Neutrophil (primary cell): Measurements from ENCODE around the gene KLHL25.

Experiments
- H3K27ac ChIP-seq: fragments of 200-600 bp; sonication (generic); 2 replicates; pipeline ENCODE4 v1.5.1; 2016; ENCODE audit warnings: mild to moderate bottlenecking, moderate library complexity
- H3K27me3 ChIP-seq: fragments of 200-600 bp; sonication (generic); 2 replicates; pipeline ENCODE4 v1.6.0; 2016; ENCODE audit warnings: mild to moderate bottlenecking
- H3K36me3 ChIP-seq: fragments of 200-600 bp; sonication (generic); 2 replicates; pipeline ENCODE4 v1.5.1; 2017
- H3K4me1 ChIP-seq, 2 experiments: fragments of 200-600 bp in 1 of 2; sonication (generic) in 1 of 2; 1 replicate in 1 of 2; 2 replicates in 1 of 2; pipeline versions ENCODE4 v1.5.1 to v1.6.1; 2013 to 2016; ENCODE audit warnings: low read depth in 1 of 2, low read length in 1 of 2, mild to moderate bottlenecking in 1 of 2, moderate library complexity in 1 of 2; ENCODE audit not compliant: control insufficient read depth in 1 of 2, insufficient read depth in 1 of 2
- H3K4me3 ChIP-seq, 2 experiments: fragments of 200-600 bp in 1 of 2; sonication (generic) in 1 of 2; 1 replicate in 1 of 2; 2 replicates in 1 of 2; pipeline ENCODE4 v1.5.1; 2013 to 2016; ENCODE audit warnings: low read depth in 1 of 2, low read length in 1 of 2, mild to moderate bottlenecking in 1 of 2, moderate library complexity in 1 of 2
- H3K9me3 ChIP-seq: fragments of 200-600 bp; sonication (generic); 2 replicates; pipeline ENCODE4 v1.5.1; 2016
- CTCF ChIP-seq: fragments of 200-600 bp; sonication (generic); IDR thresholded peaks from 2 replicates; pipeline ENCODE4 v1.5.1; 2016; ENCODE audit warnings: antibody characterized with exemption

KLHL25 gene

DNA sequence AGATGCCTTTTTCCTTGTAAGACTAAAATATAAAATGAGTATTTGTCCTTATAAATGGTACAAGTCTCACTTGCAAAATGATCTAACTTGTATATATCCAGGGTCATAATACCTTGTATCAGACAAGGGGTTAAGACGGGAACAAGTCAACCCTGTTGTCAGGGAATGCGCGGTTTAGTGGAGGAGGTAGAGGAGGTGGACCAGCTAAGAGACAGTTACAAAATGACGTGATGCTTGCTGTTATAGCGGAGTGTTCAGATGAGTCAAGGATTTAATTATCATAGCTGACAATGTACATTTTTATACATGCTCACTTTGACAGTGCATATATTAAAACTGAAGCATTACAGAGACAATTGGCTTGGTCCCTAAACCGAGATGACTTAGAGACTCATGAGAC lies 26.8 kb upstream of the KLHL25 start:
- Histone ChIP-seq H3K4me1 (no peaks in the 10 kb centered on the region), H3K4me3 (no peak overlapping the region), H3K9me3 (no peaks in the 10 kb centered on the region), H3K27ac (no peak overlapping the region), H3K36me3 (no peaks in the 10 kb centered on the region), H3K27me3 (no peaks in the 10 kb centered on the region)
- no peak for TF ChIP-seq CTCF

DNA sequence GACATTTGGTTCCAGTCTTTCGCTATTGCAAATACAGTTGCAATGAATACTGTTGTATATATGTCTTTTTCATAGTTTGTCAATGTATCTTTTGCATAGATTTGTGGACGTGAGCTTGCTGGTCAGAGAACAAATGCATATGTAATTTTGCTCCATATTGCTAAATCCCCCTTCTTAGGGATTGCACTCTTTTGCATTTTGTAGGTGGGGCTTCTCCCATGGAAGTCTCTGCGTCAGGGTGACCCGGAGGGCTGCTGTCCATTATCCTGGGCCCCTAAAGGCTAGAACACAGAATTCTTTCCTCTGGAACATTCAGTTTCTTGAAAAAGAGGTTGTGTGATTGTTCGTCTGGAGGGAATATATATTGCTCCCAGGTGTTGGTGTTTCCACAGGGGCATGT lies 25.2 kb upstream of the KLHL25 start:
- no peak overlapping the region for H3K4me3 ChIP-seq

DNA sequence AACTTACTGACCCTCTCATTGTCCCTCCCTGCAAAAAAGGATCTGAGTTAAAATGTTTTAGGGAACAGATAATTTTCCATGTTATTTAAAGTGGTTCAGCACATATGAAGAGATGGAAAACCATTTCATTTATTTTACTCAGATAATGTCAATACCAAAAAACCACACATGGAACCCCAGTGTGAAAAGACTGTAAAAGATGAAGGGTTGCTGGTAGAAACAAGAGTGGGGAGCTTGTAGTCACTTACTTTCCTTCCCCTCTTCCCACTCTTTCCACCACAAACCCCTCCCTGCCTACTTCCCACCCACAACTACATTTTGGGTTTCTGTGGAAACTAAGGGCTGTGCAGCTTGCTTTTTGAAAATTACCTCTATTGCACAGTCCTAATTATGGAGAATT lies 18.5 kb upstream of the KLHL25 start:
- Histone ChIP-seq H3K4me1 (no peaks in the 10 kb centered on the region), H3K4me3 (no peak overlapping the region), H3K9me3 (no peaks in the 10 kb centered on the region), H3K27me3 (no peaks in the 10 kb centered on the region), H3K36me3 (no peaks in the 10 kb centered on the region), H3K27ac (no peak overlapping the region)
- TF ChIP-seq CTCF, result no peak

More for the DNA sequence above, 25.2 kb upstream of the KLHL25 start:
- no peaks in the 10 kb centered on the region for H3K27me3 ChIP-seq
- H3K9me3 ChIP-seq, result no peaks in the 10 kb centered on the region
- no peak for TF ChIP-seq CTCF
- no peak overlapping the region for H3K27ac ChIP-seq
- H3K4me1 ChIP-seq, result no peaks in the 10 kb centered on the region
- no peaks in the 10 kb centered on the region for H3K36me3 ChIP-seq

DNA sequence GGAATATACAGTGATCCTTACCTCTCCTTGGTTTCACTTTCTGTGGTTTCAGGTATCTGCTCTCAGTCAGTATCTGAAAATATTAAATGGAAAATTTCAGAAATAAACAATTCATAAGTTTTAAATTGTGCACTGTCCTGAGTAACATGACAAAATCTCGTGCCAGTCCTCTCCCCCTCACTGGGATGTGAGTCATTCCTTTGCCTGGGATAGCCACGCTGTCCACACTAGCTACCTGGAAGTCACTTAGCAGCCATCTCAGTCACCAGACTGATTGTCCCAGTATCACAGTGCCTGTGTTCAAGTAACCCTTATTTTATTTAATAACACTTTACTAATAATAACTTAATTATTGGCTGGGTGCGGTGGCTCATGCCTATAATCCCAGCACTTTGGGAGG lies 15.3 kb upstream of the KLHL25 start:
- no peaks in the 10 kb centered on the region for H3K36me3 ChIP-seq
- no peak for TF ChIP-seq CTCF
- H3K4me3 ChIP-seq, result no peak overlapping the region
- H3K27ac ChIP-seq, result no peak overlapping the region
- no peaks in the 10 kb centered on the region for H3K4me1 ChIP-seq
- H3K9me3 ChIP-seq, result no peaks in the 10 kb centered on the region
- H3K27me3 ChIP-seq, result no peaks in the 10 kb centered on the region

DNA sequence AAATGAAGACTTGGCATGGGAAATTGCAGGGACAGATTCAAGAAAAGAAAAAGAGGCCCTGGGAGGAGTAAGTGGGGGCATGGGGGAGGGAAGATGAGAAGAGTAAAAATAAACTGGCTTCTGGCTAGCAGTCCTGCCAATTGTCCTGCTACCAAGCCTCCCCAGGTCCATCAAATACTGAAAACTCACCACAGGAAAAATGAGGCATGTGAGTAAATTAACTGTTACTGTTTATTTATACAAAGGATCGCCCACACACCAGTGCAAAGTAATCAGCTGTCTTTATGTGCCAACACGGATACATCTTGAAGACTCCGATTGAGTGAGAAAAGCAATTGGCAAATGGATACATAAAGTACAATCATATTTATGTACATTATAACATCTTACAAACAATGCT lies 10.7 kb upstream of the KLHL25 start:
- H3K9me3 ChIP-seq, result no peaks in the 10 kb centered on the region
- H3K4me3 ChIP-seq, result no peak overlapping the region
- no peaks in the 10 kb centered on the region for H3K4me1 ChIP-seq
- no peak for TF ChIP-seq CTCF
- H3K27me3 ChIP-seq, result no peaks in the 10 kb centered on the region
- no peak overlapping the region for H3K27ac ChIP-seq
- H3K36me3 ChIP-seq, result no peaks in the 10 kb centered on the region
